T-cell (primary cell): ENCODE measurements around the gene KDELR3. TPM values are rescaled to one million over a fixed set of nuclear protein-coding genes. Genes with fewer than 3 reads are reported as not detected.

ENCODE experiments used
- ATAC-seq, 4 experiments: fragments of 200-7000 bp in 3 of 4; fragments of 150-1000 bp in 1 of 4; cut with Tn5 transposase; replicated peaks in 1 of 4; 1 replicate in 3 of 4; 2 replicates in 1 of 4; pipeline ENCODE4 v1.10.0; 2021; ENCODE audit warnings: moderate library complexity in 3 of 4, mild to moderate bottlenecking in 2 of 4, moderate number of reproducible peaks in 1 of 4
- CTCF ChIA-PET, 2 donors: fragments of 300-600 bp; sonication (Branson Sonifier 250); formaldehyde crosslinking; loops; one replicate each; lab custom pipeline; 2022; ENCODE audit warnings: antibody characterized with exemption in 2 of 2; lab: Charles Lee
- POLR2A ChIA-PET, 2 donors: fragments of 300-600 bp; sonication (Branson Sonifier 250); formaldehyde crosslinking; loops; one replicate each; lab custom pipeline; 2022; ENCODE audit warnings: antibody characterized with exemption in 2 of 2; lab: Charles Lee
- DNase-seq, 35 experiments: peaks; one replicate each; pipeline versions ENCODE4 v3.0.0 to v3.0.0-alpha.2; 2013 to 2023
- H3K27ac ChIP-seq: one replicate; pipeline ENCODE4 v1.5.1; 2013; ENCODE audit warnings: low read length
- H3K27me3 ChIP-seq, 2 experiments: replicated peaks in 1 of 2; 1 replicate in 1 of 2; 2 replicates in 1 of 2; pipeline versions ENCODE4 v1.6.1 to v1.7.0; 2013; ENCODE audit warnings: low read length in 1 of 2, mixed read lengths in 1 of 2; ENCODE audit not compliant: control insufficient read depth in 2 of 2, insufficient read depth in 2 of 2; ENCODE audit errors: extremely low read depth in 1 of 2
- H3K36me3 ChIP-seq, 2 donors: 1 replicate in 1 of 2; 2 replicates in 1 of 2; pipeline versions ENCODE4 v1.6.1 to v1.7.0; 2013; ENCODE audit warnings: low read length in 1 of 2; ENCODE audit not compliant: control insufficient read depth in 2 of 2, insufficient read depth in 1 of 2; ENCODE audit errors: extremely low read depth in 1 of 2
- H3K4me1 ChIP-seq, 2 experiments: 1 replicate in 1 of 2; 2 replicates in 1 of 2; pipeline versions ENCODE4 v1.6.1 to v1.7.0; 2013; ENCODE audit warnings: low read length in 2 of 2, mixed read lengths in 1 of 2; ENCODE audit not compliant: insufficient read depth in 2 of 2, control insufficient read depth in 1 of 2; ENCODE audit errors: extremely low read depth in 1 of 2
- H3K4me3 ChIP-seq, 2 donors: 1 replicate in 1 of 2; 2 replicates in 1 of 2; pipeline versions ENCODE4 v1.5.1 to v1.7.0; 2013; ENCODE audit warnings: mild to moderate bottlenecking in 2 of 2, low read length in 1 of 2, moderate library complexity in 1 of 2; ENCODE audit not compliant: control insufficient read depth in 1 of 2; ENCODE audit errors: extremely low read depth in 1 of 2
- H3K9me3 ChIP-seq: 2 replicates; pipeline ENCODE4 v1.7.0; 2013
- H3K27ac Mint-ChIP-seq, 2 donors: one replicate each; pipeline ENCODE4 v1.8.0; 2020 to 2021; ENCODE audit warnings: mild to moderate bottlenecking in 2 of 2, mixed read lengths in 2 of 2
- H3K27me3 Mint-ChIP-seq, 2 donors: one replicate each; pipeline ENCODE4 v1.8.0; 2021 to 2022; ENCODE audit warnings: mixed read lengths in 2 of 2
- H3K36me3 Mint-ChIP-seq: one replicate; pipeline ENCODE4 v1.8.0; 2021; ENCODE audit warnings: mixed read lengths
- H3K4me1 Mint-ChIP-seq, 3 donors: one replicate each; pipeline ENCODE4 v1.8.0; 2020 to 2022; ENCODE audit warnings: mixed read lengths in 3 of 3, mild to moderate bottlenecking in 1 of 3
- H3K4me3 Mint-ChIP-seq, 3 donors: one replicate each; pipeline ENCODE4 v1.8.0; 2020 to 2022; ENCODE audit warnings: mild to moderate bottlenecking in 3 of 3, mixed read lengths in 3 of 3, moderate library complexity in 3 of 3
- H3K9me3 Mint-ChIP-seq, 3 donors: one replicate each; pipeline ENCODE4 v1.8.0; 2020 to 2022; ENCODE audit warnings: mixed read lengths in 3 of 3
- WGBS: methylation state at CpG from one replicate; pipeline ENCODE4 v1.1.5; 2013; ENCODE audit warnings: missing lambda C conversion rate; ENCODE audit not compliant: insufficient coverage; 5-methylcytosine and 5-hydroxymethylcytosine counted together
- total RNA-seq, 35 experiments: library from RNA in 6 of 35; stranded (reverse) in 6 of 35; fragments of 120-200 nt in 1 of 35; gene quantifications; one replicate each; pipeline versions ENCODE4 v1.2.1 to v1.2.4 and lab custom pipeline; 2013 to 2026

KDELR3 gene
- total RNA-seq, 5 donors from 2014 or later (not counting 1 experiment from before 2014, with no cell fraction given) = 0.20 to 0.29 (median 0.25) TPM; not detected in 2

DNA sequence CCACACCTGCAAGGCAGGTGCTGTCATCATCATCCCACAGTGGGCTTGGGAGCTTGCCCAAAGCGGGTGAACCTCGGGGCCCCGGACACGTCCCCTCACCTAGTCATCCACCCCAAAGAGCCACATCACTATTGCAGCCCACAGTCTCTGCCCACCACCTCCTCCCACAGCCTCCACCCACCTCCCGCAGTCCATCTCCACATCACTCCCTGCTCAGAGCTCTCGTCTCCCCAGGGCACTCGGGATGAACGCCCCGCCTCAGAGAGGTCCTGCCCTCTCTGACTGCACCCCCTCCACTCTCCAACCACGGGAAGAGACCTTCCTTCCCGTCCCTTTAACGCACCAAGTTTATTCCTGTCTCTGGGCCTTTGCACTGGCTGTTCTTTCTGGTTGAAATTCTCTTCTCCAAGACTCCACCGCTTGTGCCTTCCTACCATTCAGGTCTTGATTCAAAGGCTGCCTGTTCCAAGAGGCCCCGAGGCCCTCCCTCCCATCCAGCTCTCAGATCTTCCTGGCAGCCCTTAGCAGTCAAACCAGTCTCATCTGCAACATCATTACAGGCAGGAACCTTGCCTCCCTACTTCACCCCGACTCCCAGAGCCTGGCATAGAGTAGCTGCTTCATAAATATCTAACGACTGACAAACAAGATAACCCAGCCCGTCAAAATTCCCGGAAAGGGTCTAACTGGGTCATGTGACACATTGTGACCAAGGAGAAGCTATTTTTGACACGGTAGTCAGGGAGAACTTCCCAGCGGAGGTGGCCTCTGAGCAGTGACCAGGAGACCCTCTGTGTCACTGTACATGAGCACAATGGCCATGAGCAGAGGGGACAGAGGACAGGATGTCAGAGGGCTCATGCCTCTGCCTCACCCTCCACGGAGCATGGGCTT is 24.0 kb upstream of the KDELR3 start:
- H3K27ac Mint-ChIP-seq = no peak overlapping the region

DNA sequence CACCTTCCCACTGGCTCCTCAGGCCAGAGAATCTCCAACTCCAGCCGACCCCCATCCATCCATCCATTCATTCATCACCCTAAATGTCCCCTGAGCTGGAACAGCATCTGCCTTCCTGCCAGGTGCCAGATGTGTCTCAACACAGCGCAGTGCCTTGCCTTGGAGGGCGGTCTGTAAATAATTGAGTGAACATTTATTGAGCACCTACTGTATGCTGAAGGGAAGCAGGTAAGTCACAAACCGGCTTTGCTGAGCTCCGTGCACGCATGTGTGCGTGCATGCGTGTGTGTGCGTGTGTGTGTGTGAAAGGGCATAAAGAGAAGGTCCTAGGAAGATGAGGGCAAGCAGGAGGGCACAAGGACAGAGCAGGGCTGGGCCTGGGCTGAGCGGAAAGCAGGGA is 23.1 kb upstream of the KDELR3 start:
- H3K9me3 Mint-ChIP-seq = no peaks in the 10 kb centered on the region
- no peak overlapping the region for H3K4me3 ChIP-seq
- no peak overlapping the region for H3K27ac ChIP-seq
- ATAC-seq (no peak), DNase-seq (no peak)
- H3K4me1 ChIP-seq = no peaks in the 10 kb centered on the region
- H3K4me1 Mint-ChIP-seq = no peaks in the 10 kb centered on the region
- H3K27me3 Mint-ChIP-seq = peaks cover 5 to 17% of the 10 kb centered on the region in 2 donors
- H3K27me3 ChIP-seq = peaks cover 0 to 54% of the 10 kb centered on the region in 2 experiments
- CTCF ChIA-PET = no interaction called here
- no peak overlapping the region for H3K27ac Mint-ChIP-seq
- POLR2A ChIA-PET = no interaction called here
- H3K4me3 Mint-ChIP-seq = no peak overlapping the region
- H3K9me3 ChIP-seq = no peaks in the 10 kb centered on the region
- H3K36me3 ChIP-seq = no peaks in the 10 kb centered on the region
- 92% methylated on average over 10 of the region's 10 CpGs for WGBS
- no peaks in the 10 kb centered on the region for H3K36me3 Mint-ChIP-seq

More for the DNA sequence above, 24.0 kb upstream of the KDELR3 start:
- ChIA-PET CTCF (no interaction called here), POLR2A (no interaction called here)
- 73% methylated on average over 18 of the region's 21 CpGs for WGBS
- no peaks in the 10 kb centered on the region for H3K36me3 Mint-ChIP-seq
- Histone ChIP-seq H3K4me1 (no peaks in the 10 kb centered on the region), H3K36me3 (no peaks in the 10 kb centered on the region), H3K9me3 (no peaks in the 10 kb centered on the region), H3K27ac (no peak overlapping the region), H3K4me3 (no peak overlapping the region), H3K27me3 (peaks cover 0 to 45% of the 10 kb centered on the region in 2 experiments)
- peaks cover 5 to 15% of the 10 kb centered on the region in 2 donors for H3K27me3 Mint-ChIP-seq
- no peaks in the 10 kb centered on the region for H3K9me3 Mint-ChIP-seq
- DNase-seq = no peak
- no peak overlapping the region for H3K4me3 Mint-ChIP-seq
- no peak for ATAC-seq
- no peaks in the 10 kb centered on the region for H3K4me1 Mint-ChIP-seq

DNA sequence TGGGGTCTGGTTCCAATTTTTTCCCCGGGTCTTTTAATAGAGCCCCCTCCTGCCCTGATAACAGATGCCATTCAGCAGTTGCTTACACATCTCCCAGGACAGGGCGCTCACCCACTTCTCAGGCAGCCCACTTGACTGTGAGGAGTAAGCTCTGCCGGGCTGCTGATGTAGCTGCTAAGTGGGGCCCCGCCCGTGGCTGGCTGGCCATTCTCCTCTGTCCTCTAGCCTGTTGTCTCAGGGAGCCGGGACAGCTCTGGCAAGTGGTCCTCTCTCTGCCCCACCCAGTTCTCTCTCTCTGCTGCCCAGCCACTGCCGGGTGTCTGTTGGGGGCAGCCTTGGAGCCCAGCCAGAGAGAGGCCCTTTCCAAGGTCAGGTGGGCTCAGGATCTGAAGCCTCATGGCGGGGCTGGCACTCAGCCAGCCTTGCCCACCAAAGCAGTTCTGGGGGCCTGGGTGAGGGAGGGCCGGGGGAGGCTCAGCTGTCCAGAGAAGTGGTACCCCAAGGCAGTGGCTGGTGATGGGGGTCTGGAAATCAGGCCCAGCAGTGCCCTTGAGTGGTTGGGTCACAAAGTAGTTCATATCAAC is 21.8 kb upstream of the KDELR3 start:
- no peak for ATAC-seq
- Mint-ChIP-seq H3K9me3 (no peaks in the 10 kb centered on the region), H3K27ac (no peak overlapping the region), H3K27me3 (peaks cover 0 to 30% of the 10 kb centered on the region in 2 donors), H3K4me3 (no peak overlapping the region), H3K4me1 (no peaks in the 10 kb centered on the region), H3K36me3 (no peaks in the 10 kb centered on the region)
- 85% methylated on average over 7 of the region's 9 CpGs for WGBS
- peaks cover 0 to 60% of the 10 kb centered on the region in 2 experiments for H3K27me3 ChIP-seq
- H3K9me3 ChIP-seq = no peaks in the 10 kb centered on the region
- H3K4me3 ChIP-seq = no peak overlapping the region
- CTCF ChIA-PET = no interaction called here
- POLR2A ChIA-PET = no interaction called here
- H3K27ac ChIP-seq = no peak overlapping the region
- no peaks in the 10 kb centered on the region for H3K36me3 ChIP-seq
- no peaks in the 10 kb centered on the region for H3K4me1 ChIP-seq
- no peak for DNase-seq

DNA sequence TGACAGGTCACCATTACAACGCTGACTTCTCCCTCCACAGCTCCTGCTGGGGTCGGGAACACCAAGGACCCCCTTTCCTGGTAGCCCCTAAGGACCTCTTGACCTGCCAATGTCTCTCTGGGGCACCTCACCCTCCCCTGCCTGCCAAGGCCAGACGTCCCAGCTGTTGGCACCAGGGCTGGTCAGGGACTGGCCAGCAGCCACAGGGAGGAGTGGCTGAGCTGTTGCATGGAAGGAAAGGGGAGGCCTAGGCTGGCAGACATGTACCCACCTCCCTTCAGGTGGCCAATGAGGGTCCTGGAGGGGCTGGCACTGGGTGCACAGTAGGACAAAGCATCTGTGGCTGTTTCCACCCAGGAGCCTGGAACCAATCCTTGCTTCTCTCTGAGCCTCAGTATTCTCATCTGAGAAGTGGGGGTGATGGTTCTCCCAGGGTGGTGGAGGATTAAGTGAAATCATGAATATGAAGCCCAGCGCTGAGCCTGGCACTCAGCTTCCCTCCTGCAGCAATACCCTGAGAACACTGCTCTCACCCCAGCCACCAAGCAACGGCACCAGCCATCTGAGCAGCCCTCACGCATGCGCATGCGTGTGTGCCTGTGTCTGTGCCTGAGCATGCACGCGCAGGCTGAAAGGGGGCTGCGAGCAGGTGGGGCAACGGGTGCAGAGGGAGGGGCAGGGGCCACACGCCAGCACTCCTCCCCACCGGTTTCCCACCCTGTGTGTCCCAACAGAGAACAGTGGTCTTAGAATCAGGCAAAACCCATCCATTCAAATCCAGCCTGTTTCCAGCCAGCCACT is 18.8 kb upstream of the KDELR3 start:
- Histone ChIP-seq H3K36me3 (no peaks in the 10 kb centered on the region), H3K9me3 (no peaks in the 10 kb centered on the region), H3K4me1 (peaks cover 0 to 2% of the 10 kb centered on the region in 2 experiments), H3K27me3 (peaks cover 0 to 89% of the 10 kb centered on the region in 2 experiments), H3K4me3 (no peak overlapping the region), H3K27ac (no peak overlapping the region)
- Mint-ChIP-seq H3K27ac (no peak overlapping the region), H3K36me3 (no peaks in the 10 kb centered on the region), H3K4me1 (peaks cover 1 to 5% (median 2%) of the 10 kb centered on the region in 3 donors), H3K4me3 (no peak overlapping the region), H3K27me3 (peaks cover 13 to 45% of the 10 kb centered on the region in 2 donors), H3K9me3 (no peaks in the 10 kb centered on the region)
- 88% methylated on average over 11 of the region's 14 CpGs for WGBS
- ATAC-seq (no peak), DNase-seq (no peak)
- CTCF ChIA-PET = interaction anchor here in 1 of 2 donors (0.6 kb wide), 1 partner anchor 69 kb away, joined by 4 read pairs; no protein-coding TSS in a partner anchor
- POLR2A ChIA-PET = no interaction called here

DNA sequence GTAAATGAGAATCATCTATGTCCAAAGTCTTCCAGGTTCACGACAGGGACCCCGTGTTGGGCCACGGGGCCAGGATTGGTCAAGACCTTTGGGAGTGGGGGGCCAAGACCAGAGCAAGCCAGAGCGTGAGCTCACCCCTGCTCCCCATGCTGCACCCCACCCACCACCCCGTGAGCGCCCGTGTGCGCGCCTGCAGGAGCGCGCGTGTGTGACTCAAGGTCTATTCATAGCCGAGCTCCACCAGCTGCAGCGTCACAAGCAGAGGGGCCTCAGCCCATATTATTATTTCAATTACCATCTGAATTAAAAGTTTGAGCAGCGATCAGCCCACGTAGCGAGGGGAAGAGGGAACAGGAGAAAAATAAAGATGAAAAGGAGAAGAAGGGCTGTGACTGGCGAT is 18.1 kb upstream of the KDELR3 start:
- CTCF ChIA-PET = no interaction called here
- peaks cover 6 to 9% (median 6%) of the 10 kb centered on the region in 3 donors for H3K4me1 Mint-ChIP-seq
- Histone ChIP-seq H3K27ac (no peak overlapping the region), H3K27me3 (peaks cover 0 to 87% of the 10 kb centered on the region in 2 experiments), H3K36me3 (no peaks in the 10 kb centered on the region), H3K4me1 (peaks cover 3 to 8% of the 10 kb centered on the region in 2 experiments), H3K9me3 (no peaks in the 10 kb centered on the region), H3K4me3 (no peak overlapping the region)
- H3K4me3 Mint-ChIP-seq = no peak overlapping the region
- H3K27ac Mint-ChIP-seq = no peak overlapping the region
- DNase-seq = no peak
- peaks cover 18 to 49% of the 10 kb centered on the region in 2 donors for H3K27me3 Mint-ChIP-seq
- H3K36me3 Mint-ChIP-seq = no peaks in the 10 kb centered on the region
- WGBS = 60% methylated on average over 3 of the region's 18 CpGs
- POLR2A ChIA-PET = no interaction called here
- H3K9me3 Mint-ChIP-seq = no peaks in the 10 kb centered on the region
- no peak for ATAC-seq

DNA sequence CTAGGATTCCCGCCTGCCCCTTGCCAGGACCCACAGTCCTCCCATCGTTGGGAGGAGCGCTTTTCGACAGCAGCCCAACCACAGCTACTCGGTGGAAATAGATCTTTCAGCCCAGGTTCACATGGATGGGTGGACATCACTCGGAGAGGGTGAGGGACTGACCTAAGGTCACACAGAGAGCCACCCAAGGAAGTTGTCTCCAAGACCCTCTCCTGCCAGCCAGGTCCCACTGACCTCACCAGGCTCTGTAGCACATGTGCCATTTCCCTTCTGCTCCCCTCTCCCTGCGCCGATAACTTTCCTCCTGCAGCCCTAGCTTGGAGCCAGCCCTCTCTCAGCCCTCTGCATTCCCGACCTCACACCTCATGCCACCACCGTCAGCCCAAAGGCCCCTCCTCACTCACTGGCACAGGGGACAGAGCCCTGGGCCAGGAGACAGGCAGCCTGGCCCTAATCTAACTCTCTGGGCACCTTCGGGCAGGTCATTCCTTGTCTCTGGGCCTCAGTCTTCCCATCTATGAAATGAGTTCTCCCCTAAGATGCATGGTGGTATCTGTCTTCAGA is 17.6 kb upstream of the KDELR3 start:
- H3K4me1 Mint-ChIP-seq = peaks cover 6 to 9% (median 6%) of the 10 kb centered on the region in 3 donors
- peaks cover 18 to 49% of the 10 kb centered on the region in 2 donors for H3K27me3 Mint-ChIP-seq
- POLR2A ChIA-PET = no interaction called here
- H3K9me3 ChIP-seq = no peaks in the 10 kb centered on the region
- H3K9me3 Mint-ChIP-seq = no peaks in the 10 kb centered on the region
- no peaks in the 10 kb centered on the region for H3K36me3 ChIP-seq
- no peak overlapping the region for H3K27ac Mint-ChIP-seq
- H3K36me3 Mint-ChIP-seq = no peaks in the 10 kb centered on the region
- CTCF ChIA-PET = no interaction called here
- H3K4me1 ChIP-seq = peaks cover 3 to 8% of the 10 kb centered on the region in 2 experiments
- H3K27me3 ChIP-seq = peaks cover 0 to 83% of the 10 kb centered on the region in 2 experiments
- DNase-seq (no peak), ATAC-seq (no peak)
- no peak overlapping the region for H3K27ac ChIP-seq
- no peak overlapping the region for H3K4me3 ChIP-seq
- H3K4me3 Mint-ChIP-seq = no peak overlapping the region
- WGBS = 61% methylated on average over 9 of the region's 11 CpGs
